ENCODE measurements around the gene FCN1. TPM values are rescaled to one million over a fixed set of nuclear protein-coding genes. Genes with fewer than 3 reads are reported as not detected.

Gene FCN1
- total and polyA plus RNA-seq, 7 experiments from 2014 or later = 2.1 to 561 (median 8.1) TPM; not detected in 1

GRCh38 chr9:134922932-134923240 is 5.2 kb upstream of the FCN1 start:
- H3K27me3 ChIP-seq (ENCODE audit: control insufficient read depth in 2 of 2, insufficient read depth in 2 of 2, low read length in 2 of 2) = no peaks in the 10 kb centered on the region
- no peak overlapping the region for H3K27ac ChIP-seq (ENCODE audit: low read depth, low read length)
- no peaks in the 10 kb centered on the region for H3K4me1 ChIP-seq (ENCODE audit: control insufficient read depth in 2 of 2, insufficient read depth in 2 of 2, low read length in 2 of 2)

GRCh38 chr9:134922066-134922931 is 4.6 kb upstream of the FCN1 start:
- no peak for DNase-seq
- Mint-ChIP-seq H3K9me3 (peaks cover 4 to 27% (median 6%) of the 10 kb centered on the region in 11 donors), H3K4me3 (no peak overlapping the region), H3K27ac (no peak overlapping the region), H3K27me3 (peaks cover 0 to 7% (median 0%) of the 10 kb centered on the region in 5 donors), H3K36me3 (peaks cover 0 to 3% (median 0%) of the 10 kb centered on the region in 5 donors), H3K4me1 (peaks cover 0 to 3% (median 0%) of the 10 kb centered on the region in 7 donors)
- Histone ChIP-seq H3K27me3 (ENCODE audit: control insufficient read depth in 2 of 2, insufficient read depth in 2 of 2, low read length in 2 of 2) (no peaks in the 10 kb centered on the region), H3K27ac (ENCODE audit: low read depth, low read length) (no peak overlapping the region), H3K36me3 (ENCODE audit: control insufficient read depth in 2 of 3, insufficient read depth in 3 of 3, low read length in 3 of 3) (no peaks in the 10 kb centered on the region), H3K4me3 (ENCODE audit: low read length) (no peak overlapping the region), H3K9me3 (ENCODE audit: control insufficient read depth in 2 of 3, low read length in 3 of 3) (no peaks in the 10 kb centered on the region), H3K4me1 (ENCODE audit: control insufficient read depth in 2 of 2, insufficient read depth in 2 of 2, low read length in 2 of 2) (no peaks in the 10 kb centered on the region)
- POLR2A ChIA-PET = no interaction called here
- intact Hi-C loops (cut with micrococcal nuclease) = no loop called here
- ATAC-seq = peak; percentile 63
- CTCF ChIA-PET = no interaction called here

More at GRCh38 chr9:134922932-134923240, 5.2 kb upstream of the FCN1 start:
- no peaks in the 10 kb centered on the region for H3K9me3 ChIP-seq (ENCODE audit: control insufficient read depth in 2 of 3, low read length in 3 of 3)
- no peak overlapping the region for H3K4me3 ChIP-seq (ENCODE audit: low read length)
- ATAC-seq = peak; percentile 79
- H3K9me3 Mint-ChIP-seq = peaks cover 4 to 26% (median 6%) of the 10 kb centered on the region in 11 donors
- H3K4me1 Mint-ChIP-seq = peaks cover 0 to 3% (median 0%) of the 10 kb centered on the region in 7 donors
- no peak overlapping the region for H3K27ac Mint-ChIP-seq
- no peak for DNase-seq
- intact Hi-C loops (cut with micrococcal nuclease) = no loop called here
- H3K27me3 Mint-ChIP-seq = peaks cover 0 to 7% (median 0%) of the 10 kb centered on the region in 5 donors
- no peaks in the 10 kb centered on the region for H3K36me3 ChIP-seq (ENCODE audit: control insufficient read depth in 2 of 3, insufficient read depth in 3 of 3, low read length in 3 of 3)
- H3K36me3 Mint-ChIP-seq = peaks cover 0 to 3% (median 0%) of the 10 kb centered on the region in 5 donors
- no peak overlapping the region for H3K4me3 Mint-ChIP-seq
- CTCF ChIA-PET = no interaction called here
- POLR2A ChIA-PET = no interaction called here

GRCh38 chr9:134919303-134919702 is 1.6 kb upstream of the FCN1 start:
- no peak for DNase-seq
- Mint-ChIP-seq H3K27ac (no peak overlapping the region), H3K27me3 (peaks cover 0 to 11% (median 4%) of the 10 kb centered on the region in 5 donors), H3K4me3 (no peak overlapping the region), H3K9me3 (peaks cover 4 to 27% (median 6%) of the 10 kb centered on the region in 11 donors), H3K36me3 (peaks cover 0 to 3% (median 0%) of the 10 kb centered on the region in 5 donors), H3K4me1 (peaks cover 0 to 3% (median 0%) of the 10 kb centered on the region in 7 donors)
- no peaks in the 10 kb centered on the region for H3K36me3 ChIP-seq (ENCODE audit: control insufficient read depth in 2 of 3, insufficient read depth in 3 of 3, low read length in 3 of 3)
- ATAC-seq = no peak
- no peaks in the 10 kb centered on the region for H3K27me3 ChIP-seq (ENCODE audit: control insufficient read depth in 2 of 2, insufficient read depth in 2 of 2, low read length in 2 of 2)
- ChIA-PET POLR2A (no interaction called here), CTCF (no interaction called here)
- intact Hi-C loops (cut with micrococcal nuclease) = no loop called here
- H3K27ac ChIP-seq (ENCODE audit: low read depth, low read length) = no peak overlapping the region
- no peak overlapping the region for H3K4me3 ChIP-seq (ENCODE audit: low read length)
- no peaks in the 10 kb centered on the region for H3K4me1 ChIP-seq (ENCODE audit: control insufficient read depth in 2 of 2, insufficient read depth in 2 of 2, low read length in 2 of 2)
- H3K9me3 ChIP-seq (ENCODE audit: control insufficient read depth in 2 of 3, low read length in 3 of 3) = no peaks in the 10 kb centered on the region

- no peak overlapping the region for H3K27ac ChIP-seq (ENCODE audit: low read depth, low read length)
- POLR2A ChIA-PET = no interaction called here
Measured at GRCh38 chr9:134918646-134919045, 934 bp upstream of the FCN1 start.

GRCh38 chr9:134916161-134916665 is 1.5 kb downstream of the FCN1 start:
- no peak overlapping the region for H3K27ac Mint-ChIP-seq
- H3K4me1 Mint-ChIP-seq = peaks cover 0 to 3% (median 0%) of the 10 kb centered on the region in 7 donors
- ChIA-PET POLR2A (no interaction called here), CTCF (no interaction called here)
- ATAC-seq (no peak), DNase-seq (no peak)
- H3K4me3 Mint-ChIP-seq = no peak overlapping the region
- H3K27me3 Mint-ChIP-seq = peaks cover 0 to 24% (median 10%) of the 10 kb centered on the region in 5 donors
- Histone ChIP-seq H3K4me1 (ENCODE audit: control insufficient read depth in 2 of 2, insufficient read depth in 2 of 2, low read length in 2 of 2) (no peaks in the 10 kb centered on the region), H3K27me3 (ENCODE audit: control insufficient read depth in 2 of 2, insufficient read depth in 2 of 2, low read length in 2 of 2) (no peaks in the 10 kb centered on the region), H3K9me3 (ENCODE audit: control insufficient read depth in 2 of 3, low read length in 3 of 3) (no peaks in the 10 kb centered on the region), H3K27ac (ENCODE audit: low read depth, low read length) (no peak overlapping the region), H3K36me3 (ENCODE audit: control insufficient read depth in 2 of 3, insufficient read depth in 3 of 3, low read length in 3 of 3) (no peaks in the 10 kb centered on the region), H3K4me3 (ENCODE audit: low read length) (no peak overlapping the region)
- peaks cover 3 to 26% (median 6%) of the 10 kb centered on the region in 11 donors for H3K9me3 Mint-ChIP-seq
- intact Hi-C loops (cut with micrococcal nuclease) = no loop called here
- H3K36me3 Mint-ChIP-seq = peaks cover 0 to 3% (median 0%) of the 10 kb centered on the region in 5 donors

More at GRCh38 chr9:134918646-134919045, 934 bp upstream of the FCN1 start:
- ATAC-seq (no peak), DNase-seq (no peak)
- CTCF ChIA-PET = no interaction called here
- H3K9me3 ChIP-seq (ENCODE audit: control insufficient read depth in 2 of 3, low read length in 3 of 3) = no peaks in the 10 kb centered on the region
- peaks cover 0 to 3% (median 0%) of the 10 kb centered on the region in 5 donors for H3K36me3 Mint-ChIP-seq
- intact Hi-C loops (cut with micrococcal nuclease) = no loop called here
- peaks cover 0 to 3% (median 0%) of the 10 kb centered on the region in 7 donors for H3K4me1 Mint-ChIP-seq
- no peaks in the 10 kb centered on the region for H3K27me3 ChIP-seq (ENCODE audit: control insufficient read depth in 2 of 2, insufficient read depth in 2 of 2, low read length in 2 of 2)
- peaks cover 4 to 27% (median 6%) of the 10 kb centered on the region in 11 donors for H3K9me3 Mint-ChIP-seq
- no peak overlapping the region for H3K27ac Mint-ChIP-seq
- peaks cover 0 to 11% (median 4%) of the 10 kb centered on the region in 5 donors for H3K27me3 Mint-ChIP-seq
- H3K4me1 ChIP-seq (ENCODE audit: control insufficient read depth in 2 of 2, insufficient read depth in 2 of 2, low read length in 2 of 2) = no peaks in the 10 kb centered on the region
- no peak overlapping the region for H3K4me3 ChIP-seq (ENCODE audit: low read length)
- H3K36me3 ChIP-seq (ENCODE audit: control insufficient read depth in 2 of 3, insufficient read depth in 3 of 3, low read length in 3 of 3) = no peaks in the 10 kb centered on the region
- no peak overlapping the region for H3K4me3 Mint-ChIP-seq

- intact Hi-C loops (cut with micrococcal nuclease) = no loop called here
- no peak overlapping the region for H3K4me3 ChIP-seq (ENCODE audit: low read length)
- no peaks in the 10 kb centered on the region for H3K36me3 ChIP-seq (ENCODE audit: control insufficient read depth in 2 of 3, insufficient read depth in 3 of 3, low read length in 3 of 3)
- H3K36me3 Mint-ChIP-seq = peaks cover 0 to 3% (median 0%) of the 10 kb centered on the region in 5 donors
- no peaks in the 10 kb centered on the region for H3K27me3 ChIP-seq (ENCODE audit: control insufficient read depth in 2 of 2, insufficient read depth in 2 of 2, low read length in 2 of 2)
- H3K27ac Mint-ChIP-seq = no peak overlapping the region
- ATAC-seq (no peak), DNase-seq (peak in 1 of 9 donors; percentile 8)
- peaks cover 3 to 22% (median 6%) of the 10 kb centered on the region in 11 donors for H3K9me3 Mint-ChIP-seq
- H3K4me3 Mint-ChIP-seq = no peak overlapping the region
- no peak overlapping the region for H3K27ac ChIP-seq (ENCODE audit: low read depth, low read length)
- H3K4me1 ChIP-seq (ENCODE audit: control insufficient read depth in 2 of 2, insufficient read depth in 2 of 2, low read length in 2 of 2) = no peaks in the 10 kb centered on the region
- H3K9me3 ChIP-seq (ENCODE audit: control insufficient read depth in 2 of 3, low read length in 3 of 3) = no peaks in the 10 kb centered on the region
- H3K4me1 Mint-ChIP-seq = peaks cover 0 to 3% (median 0%) of the 10 kb centered on the region in 7 donors
- POLR2A ChIA-PET = no interaction called here
- CTCF ChIA-PET = no interaction called here
- H3K27me3 Mint-ChIP-seq = peaks cover 4 to 32% (median 15%) of the 10 kb centered on the region in 5 donors
Measured at GRCh38 chr9:134915046-134915985, 2.4 kb downstream of the FCN1 start.
